RWPE1 (cell line): ENCODE data around the gene TSPYL1.

ENCODE experiments used
- CTCF ChIA-PET: fragments of 350-600 bp; sonication (Branson Sonifier 250); formaldehyde crosslinking; extraction: SDS; loops from one replicate; lab custom pipeline; 2021; lab: Yijun Ruan, JAX
- POLR2A ChIA-PET: fragments of 400-600 bp; formaldehyde crosslinking; extraction: SDS; loops from one replicate; lab custom pipeline; 2020; ENCODE audit warnings: antibody characterized with exemption; ENCODE audit not compliant: low non-redundant PET; lab: Yijun Ruan, JAX
- DNase-seq: peaks from one replicate; pipeline ENCODE4 v3.0.0; 2012; ENCODE audit warnings: low spot score
- H3K27ac ChIP-seq: fragments of 450-650 bp; 2 replicates; pipeline ENCODE4 v1.5.1; 2017
- CTCF ChIP-seq: fragments of 450-650 bp; conservative IDR thresholded peaks from 2 replicates; pipeline ENCODE4 v1.5.1; 2017; ENCODE audit warnings: low read depth, mild to moderate bottlenecking

The TSPYL1 gene

GRCh38 chr6:116248577-116248976 lies 31.2 kb downstream of the TSPYL1 start:
- TF ChIP-seq CTCF, result no peak
- no peak for DNase-seq
- ChIA-PET POLR2A (no interaction called here), CTCF (no interaction called here)
- H3K27ac ChIP-seq, result no peak overlapping the region

- POLR2A ChIA-PET, result no interaction called here
Observed at GRCh38 chr6:116247285-116247684, 32.4 kb downstream of the TSPYL1 start.

GRCh38 chr6:116246089-116246488 lies 33.6 kb downstream of the TSPYL1 start:
- H3K27ac ChIP-seq, result no peak overlapping the region
- ChIA-PET CTCF (interaction anchor here (0.6 kb wide), 1 partner anchor 13 kb away, joined by 4 read pairs; no protein-coding TSS in a partner anchor), POLR2A (no interaction called here)
- no peak for TF ChIP-seq CTCF
- DNase-seq, result no peak

More at GRCh38 chr6:116247285-116247684, 32.4 kb downstream of the TSPYL1 start:
- CTCF ChIA-PET, result no interaction called here
- DNase-seq, result no peak
- no peak for TF ChIP-seq CTCF
- H3K27ac ChIP-seq, result no peak overlapping the region

- no peak for DNase-seq
- POLR2A ChIA-PET, result no interaction called here
- TF ChIP-seq CTCF, result no peak
- CTCF ChIA-PET, result interaction anchor here (1.0 kb wide), 1 partner anchor 26 kb away, joined by 3 read pairs; no protein-coding TSS in a partner anchor
- no peak overlapping the region for H3K27ac ChIP-seq
Observed at GRCh38 chr6:116244284-116244683, 35.4 kb downstream of the TSPYL1 start.

- no peak for DNase-seq
- POLR2A ChIA-PET, result no interaction called here
- CTCF ChIA-PET, result no interaction called here
Observed at GRCh38 chr6:116239856-116240255, 39.9 kb downstream of the TSPYL1 start.

GRCh38 chr6:116239256-116239655 lies 40.5 kb downstream of the TSPYL1 start:
- TF ChIP-seq CTCF, result no peak
- H3K27ac ChIP-seq, result no peak overlapping the region
- CTCF ChIA-PET, result no interaction called here
- no peak for DNase-seq
- POLR2A ChIA-PET, result no interaction called here

More at GRCh38 chr6:116239856-116240255, 39.9 kb downstream of the TSPYL1 start:
- no peak for TF ChIP-seq CTCF
- no peak overlapping the region for H3K27ac ChIP-seq

GRCh38 chr6:116238083-116238482 lies 41.6 kb downstream of the TSPYL1 start:
- POLR2A ChIA-PET, result no interaction called here
- H3K27ac ChIP-seq, result no peak overlapping the region
- CTCF ChIA-PET, result interaction anchor here (0.6 to 0.8 kb wide), 2 partner anchors 8 to 20 kb away, joined by 3 read pairs; no protein-coding TSS in a partner anchor

More at GRCh38 chr6:116238083-116238482, 41.6 kb downstream of the TSPYL1 start:
- no peak for TF ChIP-seq CTCF
- no peak for DNase-seq
